Measurements from ENCODE around the gene PRRX2.

Gene PRRX2

DNA sequence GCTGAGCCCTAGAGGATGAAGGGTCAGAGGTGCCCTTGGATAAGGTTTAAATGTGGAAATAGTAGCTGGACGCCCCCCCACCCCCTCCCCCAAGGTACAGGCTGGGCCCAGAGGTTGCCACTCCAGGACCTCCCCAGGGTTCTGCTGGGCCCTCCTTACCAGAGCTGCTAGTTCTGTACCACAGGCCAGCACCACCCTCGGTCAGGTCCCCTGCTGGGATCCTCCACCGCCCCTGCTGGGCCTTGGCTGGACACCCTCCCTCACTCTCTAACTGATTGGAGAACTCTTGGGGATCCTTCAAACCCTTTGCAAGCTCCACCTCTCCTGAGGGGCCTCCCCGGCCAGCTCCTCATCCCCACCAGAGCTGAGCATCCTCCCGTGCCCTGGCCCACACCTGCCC is 52.5 kb downstream of the PRRX2 start:
- TF ChIP-seq, protein P1, sequence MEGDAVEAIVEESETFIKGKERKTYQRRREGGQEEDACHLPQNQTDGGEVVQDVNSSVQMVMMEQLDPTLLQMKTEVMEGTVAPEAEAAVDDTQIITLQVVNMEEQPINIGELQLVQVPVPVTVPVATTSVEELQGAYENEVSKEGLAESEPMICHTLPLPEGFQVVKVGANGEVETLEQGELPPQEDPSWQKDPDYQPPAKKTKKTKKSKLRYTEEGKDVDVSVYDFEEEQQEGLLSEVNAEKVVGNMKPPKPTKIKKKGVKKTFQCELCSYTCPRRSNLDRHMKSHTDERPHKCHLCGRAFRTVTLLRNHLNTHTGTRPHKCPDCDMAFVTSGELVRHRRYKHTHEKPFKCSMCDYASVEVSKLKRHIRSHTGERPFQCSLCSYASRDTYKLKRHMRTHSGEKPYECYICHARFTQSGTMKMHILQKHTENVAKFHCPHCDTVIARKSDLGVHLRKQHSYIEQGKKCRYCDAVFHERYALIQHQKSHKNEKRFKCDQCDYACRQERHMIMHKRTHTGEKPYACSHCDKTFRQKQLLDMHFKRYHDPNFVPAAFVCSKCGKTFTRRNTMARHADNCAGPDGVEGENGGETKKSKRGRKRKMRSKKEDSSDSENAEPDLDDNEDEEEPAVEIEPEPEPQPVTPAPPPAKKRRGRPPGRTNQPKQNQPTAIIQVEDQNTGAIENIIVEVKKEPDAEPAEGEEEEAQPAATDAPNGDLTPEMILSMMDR (IDR thresholded peaks at IDR 0.05; ENCODE audit: low read depth, low read length) = no peak
- no peak for TF ChIP-seq EZH2phosphoT487 (IDR thresholded peaks at IDR 0.05; ENCODE audit: low read depth)
- no peaks in the 10 kb centered on the region for H3K79me2 ChIP-seq (ENCODE audit: low read length)
- no peaks in the 10 kb centered on the region for H3K9me3 ChIP-seq (ENCODE audit: insufficient read depth, low read length)
- no peak overlapping the region for H3K4me2 ChIP-seq (ENCODE audit: low read length)
- H3K27me3 ChIP-seq (ENCODE audit: low read depth, low read length) = no peaks in the 10 kb centered on the region
- H3K9ac ChIP-seq (ENCODE audit: low read length) = no peak overlapping the region
- H3K36me3 ChIP-seq (replicated peaks; ENCODE audit: low read depth, low read length) = no peaks in the 10 kb centered on the region
- no peak overlapping the region for H3K4me3 ChIP-seq (ENCODE audit: low read length)
- H3K4me1 ChIP-seq (ENCODE audit: low read length) = no peaks in the 10 kb centered on the region
- no peak overlapping the region for H2AFZ ChIP-seq (ENCODE audit: low read depth, low read length)
- no peak overlapping the region for H3K27ac ChIP-seq (ENCODE audit: low read length)
- no peaks in the 10 kb centered on the region for H4K20me1 ChIP-seq (ENCODE audit: insufficient read depth, low read length)

DNA sequence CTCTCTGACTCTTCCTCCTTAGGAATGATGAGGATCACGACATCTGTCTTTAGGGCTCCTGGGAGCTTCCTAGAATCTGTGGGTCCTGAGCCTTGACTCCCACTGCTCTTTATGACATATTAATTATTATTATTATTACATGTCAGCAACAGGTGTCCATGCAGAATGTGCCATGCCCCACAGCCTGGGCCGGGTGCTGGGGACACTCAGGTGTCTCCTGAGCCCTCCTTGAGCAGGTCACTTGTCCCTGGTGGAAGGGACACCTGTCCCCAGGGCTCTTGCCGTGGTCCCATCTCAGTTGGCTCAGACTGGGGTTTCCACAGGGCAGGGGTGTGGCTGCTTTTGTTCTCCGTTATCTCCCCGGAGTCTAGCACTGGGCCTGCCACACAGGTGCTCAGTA is 53.2 kb downstream of the PRRX2 start:
- Histone ChIP-seq H3K9me3 (ENCODE audit: insufficient read depth, low read length) (no peaks in the 10 kb centered on the region), H3K27ac (ENCODE audit: low read length) (no peak overlapping the region), H3K4me3 (ENCODE audit: low read length) (no peak overlapping the region), H3K4me1 (ENCODE audit: low read length) (no peaks in the 10 kb centered on the region), H2AFZ (ENCODE audit: low read depth, low read length) (no peak overlapping the region), H3K27me3 (ENCODE audit: low read depth, low read length) (no peaks in the 10 kb centered on the region), H3K9ac (ENCODE audit: low read length) (no peak overlapping the region), H3K79me2 (ENCODE audit: low read length) (no peaks in the 10 kb centered on the region), H4K20me1 (ENCODE audit: insufficient read depth, low read length) (no peaks in the 10 kb centered on the region), H3K4me2 (ENCODE audit: low read length) (no peak overlapping the region), H3K36me3 (replicated peaks; ENCODE audit: low read depth, low read length) (no peaks in the 10 kb centered on the region)
- TF ChIP-seq, protein P1 (IDR thresholded peaks at IDR 0.05; ENCODE audit: low read depth, low read length) = no peak
- no peak for TF ChIP-seq EZH2phosphoT487 (IDR thresholded peaks at IDR 0.05; ENCODE audit: low read depth)

DNA sequence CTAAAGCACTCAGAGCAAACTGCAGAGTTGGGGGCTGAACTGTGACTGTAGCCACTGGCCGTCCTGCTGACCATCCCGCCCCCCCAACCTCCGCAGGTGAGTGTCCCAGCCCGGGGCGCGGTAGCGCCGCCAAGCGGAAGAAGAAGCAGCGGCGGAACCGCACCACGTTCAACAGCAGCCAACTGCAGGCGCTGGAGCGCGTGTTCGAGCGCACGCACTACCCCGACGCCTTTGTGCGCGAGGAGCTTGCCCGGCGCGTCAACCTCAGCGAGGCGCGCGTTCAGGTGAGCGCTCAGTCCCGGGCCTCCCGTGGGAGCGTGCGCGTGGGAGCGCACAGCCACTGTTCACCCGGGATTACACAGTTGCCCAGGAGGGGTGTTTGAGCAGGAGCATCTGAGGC is 53.7 kb downstream of the PRRX2 start:
- Histone ChIP-seq H3K27ac (ENCODE audit: low read length) (no peak overlapping the region), H3K9ac (ENCODE audit: low read length) (no peak overlapping the region), H2AFZ (ENCODE audit: low read depth, low read length) (no peak overlapping the region)

DNA sequence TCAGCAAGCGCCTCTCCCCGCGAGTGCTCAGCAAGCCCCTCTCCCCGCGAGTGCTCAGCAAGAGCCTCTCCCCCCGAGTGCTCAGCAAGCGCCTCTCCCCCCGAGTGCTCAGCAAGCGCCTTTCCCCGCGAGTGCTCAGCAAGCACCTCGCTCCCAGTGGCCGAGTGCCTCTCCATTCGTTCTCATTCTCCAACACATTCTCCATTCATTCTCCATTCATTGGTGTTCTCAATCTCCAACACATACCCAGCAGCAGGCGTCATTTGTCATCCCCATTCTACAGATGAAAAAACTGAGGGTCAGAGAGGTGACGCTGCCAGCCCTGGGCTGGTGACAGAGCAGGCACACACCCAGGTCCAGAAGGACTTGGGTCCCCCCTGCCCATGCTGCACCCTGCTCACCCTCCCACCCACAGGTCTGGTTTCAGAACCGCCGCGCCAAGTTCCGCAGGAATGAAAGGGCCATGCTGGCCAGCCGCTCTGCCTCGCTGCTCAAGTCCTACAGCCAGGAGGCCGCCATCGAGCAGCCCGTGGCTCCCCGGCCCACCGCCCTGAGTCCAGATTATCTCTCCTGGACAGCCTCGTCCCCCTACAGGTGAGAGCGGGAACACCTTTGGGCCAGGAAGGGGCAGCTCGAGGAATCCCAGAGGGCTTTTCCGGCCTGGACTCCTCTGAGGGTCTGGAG is 54.9 kb downstream of the PRRX2 start:
- no peak overlapping the region for H3K9ac ChIP-seq (ENCODE audit: low read length)
- TF ChIP-seq, protein P1 (IDR thresholded peaks at IDR 0.05; ENCODE audit: low read depth, low read length) = peak; percentile 8; the same call in 1 of the 2 replicates
- no peak for TF ChIP-seq EZH2phosphoT487 (IDR thresholded peaks at IDR 0.05; ENCODE audit: low read depth)
- H3K4me1 ChIP-seq (ENCODE audit: low read length) = no peaks in the 10 kb centered on the region
- no peak overlapping the region for H3K4me3 ChIP-seq (ENCODE audit: low read length)
- no peaks in the 10 kb centered on the region for H3K27me3 ChIP-seq (ENCODE audit: low read depth, low read length)
- no peaks in the 10 kb centered on the region for H3K79me2 ChIP-seq (ENCODE audit: low read length)
- H3K27ac ChIP-seq (ENCODE audit: low read length) = no peak overlapping the region
- H2AFZ ChIP-seq (ENCODE audit: low read depth, low read length) = no peak overlapping the region
- H3K4me2 ChIP-seq (ENCODE audit: low read length) = no peak overlapping the region
- H3K36me3 ChIP-seq (replicated peaks; ENCODE audit: low read depth, low read length) = no peaks in the 10 kb centered on the region
- H3K9me3 ChIP-seq (ENCODE audit: insufficient read depth, low read length) = no peaks in the 10 kb centered on the region
- no peaks in the 10 kb centered on the region for H4K20me1 ChIP-seq (ENCODE audit: insufficient read depth, low read length)

More for the DNA sequence above, 53.7 kb downstream of the PRRX2 start:
- no peaks in the 10 kb centered on the region for H3K79me2 ChIP-seq (ENCODE audit: low read length)
- H3K4me3 ChIP-seq (ENCODE audit: low read length) = no peak overlapping the region
- TF ChIP-seq EZH2phosphoT487 (IDR thresholded peaks at IDR 0.05; ENCODE audit: low read depth) = no peak
- TF ChIP-seq, protein P1 (IDR thresholded peaks at IDR 0.05; ENCODE audit: low read depth, low read length) = no peak
- no peaks in the 10 kb centered on the region for H3K9me3 ChIP-seq (ENCODE audit: insufficient read depth, low read length)
- H3K36me3 ChIP-seq (replicated peaks; ENCODE audit: low read depth, low read length) = no peaks in the 10 kb centered on the region
- no peaks in the 10 kb centered on the region for H3K27me3 ChIP-seq (ENCODE audit: low read depth, low read length)
- H4K20me1 ChIP-seq (ENCODE audit: insufficient read depth, low read length) = no peaks in the 10 kb centered on the region
- H3K4me1 ChIP-seq (ENCODE audit: low read length) = no peaks in the 10 kb centered on the region
- no peak overlapping the region for H3K4me2 ChIP-seq (ENCODE audit: low read length)
